Measurements from ENCODE around the gene PRKCB.
"Not testable (repeated sequence)": the region's sequence is repeated elsewhere in the genome, so short reads cannot be mapped to it uniquely, and the experiment has no call there.

PRKCB gene

GRCh38 chr16:23922406-23922805 is 86.6 kb downstream of the PRKCB start:
- no peak overlapping the region for H3K9ac ChIP-seq (ENCODE audit: low read depth, low read length)
- no peak overlapping the region for H3K4me3 ChIP-seq (ENCODE audit: low read depth, low read length)
- no peak overlapping the region for H3K27ac ChIP-seq (ENCODE audit: low read depth, low read length)
- H3K4me1 ChIP-seq (ENCODE audit: control insufficient read depth, insufficient read depth, low read length) = peaks cover 3% of the 10 kb centered on the region; the same call in 1 of the 2 replicates
- no peaks in the 10 kb centered on the region for H3K9me3 ChIP-seq (ENCODE audit: control insufficient read depth, insufficient read depth, low read length)
- no peaks in the 10 kb centered on the region for H3K36me3 ChIP-seq (ENCODE audit: control insufficient read depth, insufficient read depth, low read length)
- H3K27me3 ChIP-seq (ENCODE audit: control insufficient read depth, insufficient read depth, low read length) = 0 out of 2 replicates have a peak, but pooled peaks cover 2% of the 10 kb centered on the region

GRCh38 chr16:23924128-23924527 is 88.3 kb downstream of the PRKCB start:
- H3K9ac ChIP-seq (ENCODE audit: low read depth, low read length) = no peak overlapping the region
- no peak overlapping the region for H3K27ac ChIP-seq (ENCODE audit: low read depth, low read length)
- H3K4me3 ChIP-seq (ENCODE audit: low read depth, low read length) = no peak overlapping the region
- no peaks in the 10 kb centered on the region for H3K9me3 ChIP-seq (ENCODE audit: control insufficient read depth, insufficient read depth, low read length)
- no peaks in the 10 kb centered on the region for H3K36me3 ChIP-seq (ENCODE audit: control insufficient read depth, insufficient read depth, low read length)
- H3K27me3 ChIP-seq (ENCODE audit: control insufficient read depth, insufficient read depth, low read length) = no peaks in the 10 kb centered on the region
- peaks cover 3% of the 10 kb centered on the region; the same call in 1 of the 2 replicates for H3K4me1 ChIP-seq (ENCODE audit: control insufficient read depth, insufficient read depth, low read length)

- Histone ChIP-seq H3K36me3 (ENCODE audit: control insufficient read depth, insufficient read depth, low read length) (no peaks in the 10 kb centered on the region), H3K27me3 (ENCODE audit: control insufficient read depth, insufficient read depth, low read length) (no peaks in the 10 kb centered on the region), H3K9me3 (ENCODE audit: control insufficient read depth, insufficient read depth, low read length) (no peaks in the 10 kb centered on the region), H3K4me1 (ENCODE audit: control insufficient read depth, insufficient read depth, low read length) (no peaks in the 10 kb centered on the region), H3K27ac (ENCODE audit: low read depth, low read length) (no peak overlapping the region), H3K4me3 (ENCODE audit: low read depth, low read length) (no peak overlapping the region), H3K9ac (ENCODE audit: low read depth, low read length) (no peak overlapping the region)
Observed at GRCh38 chr16:23927796-23928195, 92.0 kb downstream of the PRKCB start.

GRCh38 chr16:23929237-23929636 is 93.5 kb downstream of the PRKCB start:
- Histone ChIP-seq H3K9ac (ENCODE audit: low read depth, low read length) (no peak overlapping the region), H3K27ac (ENCODE audit: low read depth, low read length) (no peak overlapping the region), H3K9me3 (ENCODE audit: control insufficient read depth, insufficient read depth, low read length) (no peaks in the 10 kb centered on the region), H3K36me3 (ENCODE audit: control insufficient read depth, insufficient read depth, low read length) (no peaks in the 10 kb centered on the region), H3K4me3 (ENCODE audit: low read depth, low read length) (no peak overlapping the region), H3K27me3 (ENCODE audit: control insufficient read depth, insufficient read depth, low read length) (no peaks in the 10 kb centered on the region), H3K4me1 (ENCODE audit: control insufficient read depth, insufficient read depth, low read length) (no peaks in the 10 kb centered on the region)

- H3K27ac ChIP-seq (ENCODE audit: low read depth, low read length) = no peak overlapping the region
- H3K36me3 ChIP-seq (ENCODE audit: control insufficient read depth, insufficient read depth, low read length) = no peaks in the 10 kb centered on the region
- no peak overlapping the region for H3K4me3 ChIP-seq (ENCODE audit: low read depth, low read length)
- no peaks in the 10 kb centered on the region for H3K27me3 ChIP-seq (ENCODE audit: control insufficient read depth, insufficient read depth, low read length)
- no peaks in the 10 kb centered on the region for H3K9me3 ChIP-seq (ENCODE audit: control insufficient read depth, insufficient read depth, low read length)
- H3K4me1 ChIP-seq (ENCODE audit: control insufficient read depth, insufficient read depth, low read length) = no peaks in the 10 kb centered on the region
- H3K9ac ChIP-seq (ENCODE audit: low read depth, low read length) = no peak overlapping the region
Observed at GRCh38 chr16:23929856-23930255, 94.1 kb downstream of the PRKCB start.

GRCh38 chr16:23930791-23931190 is 95.0 kb downstream of the PRKCB start:
- no peak overlapping the region for H3K27ac ChIP-seq (ENCODE audit: low read depth, low read length)
- no peaks in the 10 kb centered on the region for H3K27me3 ChIP-seq (ENCODE audit: control insufficient read depth, insufficient read depth, low read length)
- H3K9ac ChIP-seq (ENCODE audit: low read depth, low read length) = no peak overlapping the region
- H3K4me1 ChIP-seq (ENCODE audit: control insufficient read depth, insufficient read depth, low read length) = no peaks in the 10 kb centered on the region
- H3K4me3 ChIP-seq (ENCODE audit: low read depth, low read length) = no peak overlapping the region
- H3K9me3 ChIP-seq (ENCODE audit: control insufficient read depth, insufficient read depth, low read length) = no peaks in the 10 kb centered on the region
- H3K36me3 ChIP-seq (ENCODE audit: control insufficient read depth, insufficient read depth, low read length) = no peaks in the 10 kb centered on the region

- Histone ChIP-seq H3K36me3 (ENCODE audit: control insufficient read depth, insufficient read depth, low read length) (no peaks in the 10 kb centered on the region), H3K9ac (ENCODE audit: low read depth, low read length) (no peak overlapping the region), H3K27me3 (ENCODE audit: control insufficient read depth, insufficient read depth, low read length) (no peaks in the 10 kb centered on the region), H3K4me3 (ENCODE audit: low read depth, low read length) (no peak overlapping the region), H3K4me1 (ENCODE audit: control insufficient read depth, insufficient read depth, low read length) (no peaks in the 10 kb centered on the region), H3K27ac (ENCODE audit: low read depth, low read length) (no peak overlapping the region), H3K9me3 (ENCODE audit: control insufficient read depth, insufficient read depth, low read length) (no peaks in the 10 kb centered on the region)
Observed at GRCh38 chr16:23931199-23931598, 95.4 kb downstream of the PRKCB start.

- H3K27me3 ChIP-seq (ENCODE audit: control insufficient read depth, insufficient read depth, low read length); H3K36me3 ChIP-seq (ENCODE audit: control insufficient read depth, insufficient read depth, low read length); H3K9me3 ChIP-seq (ENCODE audit: control insufficient read depth, insufficient read depth, low read length); H3K9ac ChIP-seq (ENCODE audit: low read depth, low read length); H3K4me1 ChIP-seq (ENCODE audit: control insufficient read depth, insufficient read depth, low read length); H3K4me3 ChIP-seq (ENCODE audit: low read depth, low read length); H3K27ac ChIP-seq (ENCODE audit: low read depth, low read length): not testable (repeated sequence)
Observed at GRCh38 chr16:23933650-23934049, 97.9 kb downstream of the PRKCB start.

- Histone ChIP-seq H3K4me3 (ENCODE audit: low read depth, low read length) (no peak overlapping the region), H3K27ac (ENCODE audit: low read depth, low read length) (no peak overlapping the region), H3K4me1 (ENCODE audit: control insufficient read depth, insufficient read depth, low read length) (no peaks in the 10 kb centered on the region), H3K27me3 (ENCODE audit: control insufficient read depth, insufficient read depth, low read length) (no peaks in the 10 kb centered on the region), H3K9me3 (ENCODE audit: control insufficient read depth, insufficient read depth, low read length) (no peaks in the 10 kb centered on the region), H3K36me3 (ENCODE audit: control insufficient read depth, insufficient read depth, low read length) (no peaks in the 10 kb centered on the region), H3K9ac (ENCODE audit: low read depth, low read length) (no peak overlapping the region)
Observed at GRCh38 chr16:23934610-23935236, 98.9 kb downstream of the PRKCB start.

GRCh38 chr16:23940111-23940510 is 104.3 kb downstream of the PRKCB start:
- Histone ChIP-seq H3K36me3 (ENCODE audit: control insufficient read depth, insufficient read depth, low read length) (no peaks in the 10 kb centered on the region), H3K9me3 (ENCODE audit: control insufficient read depth, insufficient read depth, low read length) (no peaks in the 10 kb centered on the region), H3K27ac (ENCODE audit: low read depth, low read length) (no peak overlapping the region), H3K9ac (ENCODE audit: low read depth, low read length) (no peak overlapping the region), H3K27me3 (ENCODE audit: control insufficient read depth, insufficient read depth, low read length) (no peaks in the 10 kb centered on the region), H3K4me1 (ENCODE audit: control insufficient read depth, insufficient read depth, low read length) (no peaks in the 10 kb centered on the region), H3K4me3 (ENCODE audit: low read depth, low read length) (no peak overlapping the region)

GRCh38 chr16:23941025-23941424 is 105.2 kb downstream of the PRKCB start:
- Histone ChIP-seq H3K27ac (ENCODE audit: low read depth, low read length) (no peak overlapping the region), H3K27me3 (ENCODE audit: control insufficient read depth, insufficient read depth, low read length) (no peaks in the 10 kb centered on the region), H3K9ac (ENCODE audit: low read depth, low read length) (no peak overlapping the region), H3K4me3 (ENCODE audit: low read depth, low read length) (no peak overlapping the region), H3K36me3 (ENCODE audit: control insufficient read depth, insufficient read depth, low read length) (no peaks in the 10 kb centered on the region), H3K4me1 (ENCODE audit: control insufficient read depth, insufficient read depth, low read length) (no peaks in the 10 kb centered on the region), H3K9me3 (ENCODE audit: control insufficient read depth, insufficient read depth, low read length) (no peaks in the 10 kb centered on the region)

Measured in HUES48 (cell line).